ENCODE data around the gene PHAF1.

GRCh38 chr16:67181346-67181745 is 71.6 kb downstream of the PHAF1 start:
- TF ChIP-seq CTCF (IDR thresholded peaks at IDR 0.05; ENCODE audit: borderline replicate concordance, extremely low read depth, low read length, poor library complexity, severe bottlenecking) (no peak), EZH2 (IDR thresholded peaks at IDR 0.05; ENCODE audit: borderline replicate concordance, low read depth, low read length, severe bottlenecking) (no peak)

Measured in DND-41 (cell line).